ENCODE data around the gene SLCO4A1. TPM values are rescaled to one million over a fixed set of nuclear protein-coding genes. Genes with fewer than 3 reads are reported as not detected.

The SLCO4A1 gene
- total and polyA plus RNA-seq, 2 of the 4 experiments (the other 2 are of a cell fraction), result 0.72 to 1.1 TPM

DNA sequence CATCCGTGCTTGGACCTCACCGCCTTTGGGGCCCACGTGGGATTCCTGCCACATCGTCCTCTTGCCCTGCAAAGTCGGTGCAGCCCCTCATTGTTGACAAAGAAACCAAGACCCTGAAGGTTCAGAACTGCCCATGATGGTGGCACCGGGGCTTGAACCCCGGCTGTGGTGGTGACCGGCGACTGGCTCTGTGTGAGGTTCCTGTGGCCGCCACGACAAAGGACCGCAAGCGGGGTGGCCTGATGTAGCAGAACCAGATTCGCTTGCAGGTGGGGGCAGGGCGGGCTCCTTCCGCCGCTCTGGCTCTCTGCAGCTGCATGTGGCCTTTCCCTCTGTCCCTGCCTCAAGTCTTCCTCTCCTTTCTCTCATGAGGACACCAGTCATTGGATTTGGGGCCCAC, 28.7 kb downstream of the SLCO4A1 start:
- H3K27me3 ChIP-seq (ENCODE audit: control insufficient read depth, insufficient read depth, low read length), result peaks cover 2% of the 10 kb centered on the region; the same call in 1 of the 2 replicates
- WGBS, 2 experiments (ENCODE audit: extremely low coverage in 2 of 2, insufficient read length in 1 of 2), result 91% methylated on average over 15 of the region's 17 CpGs; no CpG with 5 or more reads in 1 of the 2 experiments
- H4K5ac ChIP-seq (ENCODE audit: low read depth, low read length), result no peak overlapping the region
- H3K9me1 ChIP-seq (ENCODE audit: insufficient read depth, low read length), result no peaks in the 10 kb centered on the region
- H3K4me1 ChIP-seq (ENCODE audit: control insufficient read depth, insufficient read depth, low read length), result peaks cover 3% of the 10 kb centered on the region; the same call in 1 of the 2 replicates
- H3K4ac ChIP-seq (ENCODE audit: low read depth, low read length), result no peak overlapping the region
- no peak overlapping the region for H3K23ac ChIP-seq (ENCODE audit: low read depth, low read length)
- ChIA-PET POLR2A (ENCODE audit: unreplicated experiment) (no interaction called here), CTCF (no interaction called here)
- in situ Hi-C loops (cut with MboI; ENCODE audit: low sequenced_read_pairs) (no loop called here), dilution Hi-C loops (cut with HindIII; ENCODE audit: low sequenced_read_pairs, unreplicated experiment) (no loop called here), intact Hi-C loops (cut with micrococcal nuclease) (no loop called here)
- H2BK15ac ChIP-seq (ENCODE audit: low read depth, low read length), result no peak overlapping the region
- BruUV-seq (replicated peaks), result no TSS peak
- no peak overlapping the region for H3K18ac ChIP-seq (ENCODE audit: low read depth, low read length)
- no peak overlapping the region for H3K4me2 ChIP-seq (ENCODE audit: low read depth, low read length)
- ATAC-seq (ENCODE audit: low read depth) (no peak), DNase-seq (no peak)
- H2BK20ac ChIP-seq (ENCODE audit: low read depth, low read length), result no peak overlapping the region
- no peak overlapping the region; the same call in 1 of the 2 replicates for H2AK5ac ChIP-seq (ENCODE audit: low read depth, low read length)
- H3K27ac ChIP-seq (ENCODE audit: insufficient read depth, low read length), result no peak overlapping the region
- H4K20me1 ChIP-seq (ENCODE audit: insufficient read depth, low read length), result no peaks in the 10 kb centered on the region; the same call in 1 of the 2 replicates
- no peak overlapping the region for H3K56ac ChIP-seq (ENCODE audit: extremely low read depth, insufficient read depth, low read length)
- H3K14ac ChIP-seq (replicated peaks; ENCODE audit: low read depth, low read length), result no peak overlapping the region
- H2BK5ac ChIP-seq (ENCODE audit: low read depth, low read length, poor library complexity, severe bottlenecking), result no peak overlapping the region
- no peak overlapping the region for H2BK120ac ChIP-seq (ENCODE audit: low read depth, low read length)
- no peak overlapping the region for H4K91ac ChIP-seq (ENCODE audit: insufficient read depth, low read depth, low read length)
- H3K9me3 ChIP-seq (ENCODE audit: control insufficient read depth, insufficient read depth, low read length), result no peaks in the 10 kb centered on the region
- H2AFZ ChIP-seq (replicated peaks; ENCODE audit: low read length, poor library complexity), result no peak overlapping the region
- no peak overlapping the region for H4K8ac ChIP-seq (ENCODE audit: low read depth in 2 of 2, low read length in 2 of 2)
- H3K36me3 ChIP-seq (ENCODE audit: control insufficient read depth, insufficient read depth, low read length), result no peaks in the 10 kb centered on the region
- no peak for TF ChIP-seq MAZ (IDR thresholded peaks at IDR 0.05; ENCODE audit: borderline replicate concordance, low read depth, low read length)
- no peak overlapping the region for H3K9ac ChIP-seq (ENCODE audit: low read depth, low read length)
- no peaks in the 10 kb centered on the region for H3K79me1 ChIP-seq (ENCODE audit: low read depth in 1 of 2, low read length in 2 of 2)
- no peak overlapping the region for H2AK9ac ChIP-seq (replicated peaks; ENCODE audit: low read depth, low read length, poor library complexity)
- H3K4me3 ChIP-seq (ENCODE audit: insufficient read depth, low read depth, low read length), result no peak overlapping the region

Measured in IMR-90 (cell line).